ENCODE measurements around the gene FAF1.

GRCh38 chr1:50622259-50622658 is 337.8 kb downstream of the FAF1 start:
- TF ChIP-seq, protein P1, sequence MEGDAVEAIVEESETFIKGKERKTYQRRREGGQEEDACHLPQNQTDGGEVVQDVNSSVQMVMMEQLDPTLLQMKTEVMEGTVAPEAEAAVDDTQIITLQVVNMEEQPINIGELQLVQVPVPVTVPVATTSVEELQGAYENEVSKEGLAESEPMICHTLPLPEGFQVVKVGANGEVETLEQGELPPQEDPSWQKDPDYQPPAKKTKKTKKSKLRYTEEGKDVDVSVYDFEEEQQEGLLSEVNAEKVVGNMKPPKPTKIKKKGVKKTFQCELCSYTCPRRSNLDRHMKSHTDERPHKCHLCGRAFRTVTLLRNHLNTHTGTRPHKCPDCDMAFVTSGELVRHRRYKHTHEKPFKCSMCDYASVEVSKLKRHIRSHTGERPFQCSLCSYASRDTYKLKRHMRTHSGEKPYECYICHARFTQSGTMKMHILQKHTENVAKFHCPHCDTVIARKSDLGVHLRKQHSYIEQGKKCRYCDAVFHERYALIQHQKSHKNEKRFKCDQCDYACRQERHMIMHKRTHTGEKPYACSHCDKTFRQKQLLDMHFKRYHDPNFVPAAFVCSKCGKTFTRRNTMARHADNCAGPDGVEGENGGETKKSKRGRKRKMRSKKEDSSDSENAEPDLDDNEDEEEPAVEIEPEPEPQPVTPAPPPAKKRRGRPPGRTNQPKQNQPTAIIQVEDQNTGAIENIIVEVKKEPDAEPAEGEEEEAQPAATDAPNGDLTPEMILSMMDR (IDR thresholded peaks at IDR 0.05): no peak
- no peak for TF ChIP-seq POLR2A (IDR thresholded peaks at IDR 0.05)

Data from right lobe of liver (tissue), 4 donors.